ENCODE data around the gene STARD10. TPM values are rescaled to one million over a fixed set of nuclear protein-coding genes. Genes with fewer than 3 reads are reported as not detected.

The STARD10 gene
- total and polyA plus RNA-seq, 2 donors (not counting 3 experiments of a cell fraction or from before 2014, with no cell fraction given): 16.1 to 22.5 TPM

- intact Hi-C loops (cut with micrococcal nuclease): no loop called here
- Histone ChIP-seq H3K9ac (replicated peaks; ENCODE audit: extremely low read depth, insufficient read depth, low read length) (no peak overlapping the region), H3K27me3 (ENCODE audit: control insufficient read depth in 2 of 2, insufficient read depth in 2 of 2, low read length in 2 of 2) (no peaks in the 10 kb centered on the region), H3K4me1 (ENCODE audit: control insufficient read depth, extremely low read depth, insufficient read depth, low read length) (peaks cover 11% of the 10 kb centered on the region), H3K9me3 (replicated peaks; ENCODE audit: control insufficient read depth, insufficient read depth, low read length) (no peaks in the 10 kb centered on the region), H3K36me3 (ENCODE audit: control insufficient read depth in 2 of 2, extremely low read depth in 1 of 2, insufficient read depth in 2 of 2, low read length in 2 of 2) (peaks cover 0 to 4% of the 10 kb centered on the region in 2 experiments), H3K4me2 (ENCODE audit: insufficient read depth, low read length) (no peak overlapping the region), H3K4me3 (replicated peaks in 1 of 3; ENCODE audit: insufficient read depth in 1 of 3, low read depth in 1 of 3, low read length in 3 of 3) (no peak overlapping the region), H3K27ac (ENCODE audit: insufficient read depth, low read depth, low read length) (no peak overlapping the region), H4K20me1 (replicated peaks; ENCODE audit: control insufficient read depth, extremely low read depth, insufficient read depth, low read length) (no peaks in the 10 kb centered on the region), H2AFZ (ENCODE audit: low read depth, low read length) (no peak overlapping the region), H3K79me2 (ENCODE audit: control insufficient read depth, insufficient read depth, low read length) (peaks cover 15% of the 10 kb centered on the region), H3K9me1 (replicated peaks; ENCODE audit: control insufficient read depth, extremely low read depth, insufficient read depth, low read length) (no peaks in the 10 kb centered on the region)
- TF ChIP-seq MYC (IDR thresholded peaks at IDR 0.05; ENCODE audit: low read depth, low read length) (no peak), GATA2 (IDR thresholded peaks at IDR 0.05; ENCODE audit: insufficient read depth, insufficient read length, low read depth, low read length) (no peak), POLR2AphosphoS5 (IDR thresholded peaks at IDR 0.05; ENCODE audit: insufficient read depth, low read depth, low read length) (no peak), EZH2 (IDR thresholded peaks at IDR 0.05; ENCODE audit: borderline replicate concordance, low read depth, low read length, severe bottlenecking) (no peak), JUN (IDR thresholded peaks at IDR 0.05; ENCODE audit: borderline replicate concordance, insufficient read depth, insufficient read length, low read depth) (no peak)
- CTCF ChIA-PET: interaction anchor here (1.2 kb wide), 1 partner anchor 369 kb away, joined by 3 read pairs; no protein-coding TSS in a partner anchor
- POLR2A ChIA-PET: no interaction called here
- no TSS peak for BruUV-seq (replicated peaks)
- dilution Hi-C loops (cut with MboI; ENCODE audit: extremely low pct_ligation_motif_present, low sequenced_read_pairs): no loop called here
- FAIRE-seq (no peak), DNase-seq (ENCODE audit: low read depth, low spot score) (no peak)
These were observed 14.5 kb upstream of the STARD10 start for GRCh38 chr11:72808331-72808798.

DNA sequence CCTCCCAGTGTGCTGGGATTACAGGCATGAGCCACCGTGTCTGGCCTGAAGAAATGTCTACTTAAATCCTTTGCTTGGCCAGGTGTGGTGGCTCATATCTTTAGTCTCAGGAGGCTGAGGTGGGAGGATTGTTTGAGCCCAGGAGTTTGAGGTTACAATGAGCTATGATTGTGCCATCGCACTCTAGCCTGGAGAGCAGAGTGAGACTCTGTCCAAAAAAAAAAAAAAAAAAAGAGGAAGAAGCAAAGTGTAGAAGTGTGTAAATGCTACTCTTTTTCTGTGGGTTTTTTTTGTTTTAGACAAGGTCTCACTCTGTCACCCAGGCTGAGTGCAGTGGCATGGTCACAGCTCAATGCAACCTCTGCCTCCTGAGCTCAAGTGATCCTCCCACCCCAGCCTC lies 13.9 kb upstream of the STARD10 start:
- H3K27ac ChIP-seq (ENCODE audit: insufficient read depth, low read depth, low read length): no peak overlapping the region
- CTCF ChIA-PET: interaction anchor here (1.1 to 1.4 kb wide), 4 partner anchors 20 to 370 kb away, joined by 3 to 9 read pairs (median 3); no protein-coding TSS in a partner anchor
- no peak for TF ChIP-seq POLR2AphosphoS5 (IDR thresholded peaks at IDR 0.05; ENCODE audit: insufficient read depth, low read depth, low read length)
- no peak for TF ChIP-seq GATA2 (IDR thresholded peaks at IDR 0.05; ENCODE audit: insufficient read depth, insufficient read length, low read depth, low read length)
- no peak overlapping the region for H2AFZ ChIP-seq (ENCODE audit: low read depth, low read length)
- H3K4me3 ChIP-seq (replicated peaks in 1 of 3; ENCODE audit: insufficient read depth in 1 of 3, low read depth in 1 of 3, low read length in 3 of 3): no peak overlapping the region
- H3K79me2 ChIP-seq (ENCODE audit: control insufficient read depth, insufficient read depth, low read length): peaks cover 9% of the 10 kb centered on the region
- H3K9ac ChIP-seq (replicated peaks; ENCODE audit: extremely low read depth, insufficient read depth, low read length): no peak overlapping the region
- H3K4me1 ChIP-seq (ENCODE audit: control insufficient read depth, extremely low read depth, insufficient read depth, low read length): peaks cover 5% of the 10 kb centered on the region
- peaks cover 0 to 4% of the 10 kb centered on the region in 2 experiments for H3K36me3 ChIP-seq (ENCODE audit: control insufficient read depth in 2 of 2, extremely low read depth in 1 of 2, insufficient read depth in 2 of 2, low read length in 2 of 2)
- H3K27me3 ChIP-seq (ENCODE audit: control insufficient read depth in 2 of 2, insufficient read depth in 2 of 2, low read length in 2 of 2): no peaks in the 10 kb centered on the region
- FAIRE-seq: no peak
- dilution Hi-C loops (cut with MboI; ENCODE audit: extremely low pct_ligation_motif_present, low sequenced_read_pairs) (no loop called here), intact Hi-C loops (cut with micrococcal nuclease) (no loop called here)
- no peak for DNase-seq (ENCODE audit: low read depth, low spot score)
- no peak overlapping the region for H3K4me2 ChIP-seq (ENCODE audit: insufficient read depth, low read length)
- H3K9me3 ChIP-seq (replicated peaks; ENCODE audit: control insufficient read depth, insufficient read depth, low read length): no peaks in the 10 kb centered on the region
- no peaks in the 10 kb centered on the region for H4K20me1 ChIP-seq (replicated peaks; ENCODE audit: control insufficient read depth, extremely low read depth, insufficient read depth, low read length)
- BruUV-seq (replicated peaks): no TSS peak
- no peaks in the 10 kb centered on the region for H3K9me1 ChIP-seq (replicated peaks; ENCODE audit: control insufficient read depth, extremely low read depth, insufficient read depth, low read length)
- POLR2A ChIA-PET: no interaction called here
